SK-N-DZ (cell line): ENCODE data around the gene OLIG3.

Experiments
- DNase-seq: peaks from one replicate; pipeline ENCODE4 v3.0.0-alpha.2; 2015; ENCODE audit warnings: low spot score

The OLIG3 gene

GRCh38 chr6:137496368-137496767 lies 2.2 kb upstream of the OLIG3 start:
- DNase-seq: no peak

DNA sequence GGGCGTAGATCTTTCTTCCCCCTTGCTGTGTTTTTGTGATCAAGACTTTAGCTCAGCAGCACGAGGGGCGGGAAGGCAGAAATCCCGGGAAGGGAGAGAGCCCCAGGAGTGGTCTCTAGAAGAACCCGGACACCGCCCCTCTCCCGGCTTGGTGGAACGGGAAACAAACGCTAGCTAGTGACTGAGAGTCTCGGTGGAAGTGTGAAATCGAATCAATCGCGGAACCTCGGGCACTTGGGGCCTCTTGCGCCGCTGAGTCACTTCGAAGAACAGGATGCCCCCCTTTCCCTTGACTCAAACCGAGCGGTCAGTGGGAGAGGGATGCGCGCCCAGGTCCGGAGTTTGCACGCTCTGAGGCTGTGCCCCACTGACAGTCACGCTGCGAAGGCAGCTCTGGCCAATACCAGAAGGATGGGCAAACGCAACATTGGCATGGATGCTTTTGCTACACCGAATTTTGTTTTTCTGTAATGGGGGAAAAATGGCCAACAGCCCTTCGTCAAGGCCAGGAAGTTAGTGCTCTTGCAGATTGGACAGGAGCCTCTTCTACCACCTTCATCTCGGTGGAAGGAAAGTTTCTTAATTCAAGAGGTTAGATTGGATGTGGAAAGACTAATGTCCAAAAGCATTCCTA lies 1.6 kb upstream of the OLIG3 start:
- DNase-seq: no peak

DNA sequence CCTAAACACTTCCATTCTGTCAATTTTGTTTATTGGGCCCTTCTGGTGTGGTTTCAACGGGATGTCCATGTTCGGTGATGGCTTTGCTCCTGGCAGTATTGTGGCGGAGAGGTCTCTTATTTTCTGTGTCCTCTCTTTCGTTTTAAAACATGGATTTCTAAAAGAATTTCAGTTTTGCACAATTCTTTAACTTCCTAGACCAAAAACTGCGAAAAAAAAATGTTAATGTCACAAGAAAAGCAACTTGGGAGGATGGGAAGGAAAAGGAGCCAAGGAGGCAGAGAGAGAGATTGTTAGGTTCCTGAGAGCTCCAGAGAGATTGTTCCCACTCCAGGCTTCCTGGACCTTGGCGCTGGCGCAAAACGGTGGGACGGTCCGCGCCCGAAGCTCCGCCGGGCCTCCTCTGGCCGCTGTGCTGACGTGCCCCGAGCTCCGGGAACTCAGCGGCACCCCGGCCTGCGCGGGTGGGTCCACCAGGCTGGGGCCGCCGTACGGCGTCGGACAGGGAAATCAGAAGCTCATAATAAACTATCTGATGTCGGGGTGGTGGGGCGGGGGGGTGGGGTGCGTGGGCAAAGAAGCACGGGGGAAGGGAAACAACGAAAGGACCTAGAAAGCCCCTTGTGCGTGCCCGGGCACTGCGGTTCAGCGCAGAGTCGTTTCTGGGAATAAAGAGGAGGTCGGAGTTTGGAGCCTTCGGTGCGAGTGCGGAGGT lies 951 bp upstream of the OLIG3 start:
- DNase-seq: no peak

GRCh38 chr6:137493218-137494038 lies 766 bp downstream of the OLIG3 start:
- no peak for DNase-seq

DNA sequence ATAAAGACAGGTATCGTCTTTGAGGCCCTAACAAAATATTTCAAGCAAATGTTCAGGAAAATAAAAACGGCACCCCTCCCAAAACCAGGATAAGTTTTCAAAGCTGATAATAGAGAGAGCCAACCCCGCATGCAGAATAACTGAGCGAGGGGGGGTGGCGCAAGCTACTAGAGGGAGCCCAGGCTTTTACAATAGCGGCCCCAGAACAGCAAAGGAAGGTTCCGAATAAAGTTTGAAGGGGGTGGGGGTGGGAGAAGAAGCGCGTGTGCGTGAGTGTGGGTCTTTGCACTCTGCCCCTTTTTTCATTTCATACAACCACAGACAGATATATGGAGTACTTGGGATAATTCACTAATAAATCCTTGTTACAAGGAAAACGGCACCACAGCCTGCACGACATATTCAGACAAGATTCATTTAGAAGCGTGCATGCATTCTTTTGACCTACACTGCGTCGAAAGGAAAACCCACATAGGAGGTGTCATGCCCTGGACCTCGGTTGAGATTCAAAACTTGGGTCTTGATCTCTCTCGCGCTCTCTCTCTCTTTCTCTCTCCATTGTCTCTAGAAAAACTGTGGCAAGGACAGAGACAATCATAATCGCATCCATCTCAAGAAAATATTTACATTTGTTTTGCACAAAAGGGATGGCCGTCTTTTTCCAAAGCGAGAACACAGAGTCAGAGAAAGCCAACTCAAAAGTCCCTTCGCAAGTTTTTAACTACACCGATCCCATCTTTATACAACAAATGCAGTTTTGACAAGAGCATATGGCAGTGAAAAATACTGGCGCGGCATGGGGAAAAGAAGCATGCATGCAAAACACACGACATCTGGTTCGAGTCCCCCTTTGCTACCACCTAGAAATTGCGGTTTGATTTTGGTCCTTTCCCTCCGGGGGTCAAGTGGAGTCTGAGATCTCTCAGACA lies 1.6 kb downstream of the OLIG3 start:
- no peak for DNase-seq

- no peak for DNase-seq
Observed at GRCh38 chr6:137491478-137491877, 2.7 kb downstream of the OLIG3 start.

GRCh38 chr6:137490961-137491360 lies 3.2 kb downstream of the OLIG3 start:
- DNase-seq: no peak

GRCh38 chr6:137490006-137490905 lies 3.9 kb downstream of the OLIG3 start:
- no peak for DNase-seq

GRCh38 chr6:137489046-137490005 lies 4.9 kb downstream of the OLIG3 start:
- DNase-seq: no peak

GRCh38 chr6:137488150-137489045 lies 5.8 kb downstream of the OLIG3 start:
- DNase-seq: no peak

- no peak for DNase-seq
Observed at GRCh38 chr6:137487869-137488149, 6.4 kb downstream of the OLIG3 start.

DNA sequence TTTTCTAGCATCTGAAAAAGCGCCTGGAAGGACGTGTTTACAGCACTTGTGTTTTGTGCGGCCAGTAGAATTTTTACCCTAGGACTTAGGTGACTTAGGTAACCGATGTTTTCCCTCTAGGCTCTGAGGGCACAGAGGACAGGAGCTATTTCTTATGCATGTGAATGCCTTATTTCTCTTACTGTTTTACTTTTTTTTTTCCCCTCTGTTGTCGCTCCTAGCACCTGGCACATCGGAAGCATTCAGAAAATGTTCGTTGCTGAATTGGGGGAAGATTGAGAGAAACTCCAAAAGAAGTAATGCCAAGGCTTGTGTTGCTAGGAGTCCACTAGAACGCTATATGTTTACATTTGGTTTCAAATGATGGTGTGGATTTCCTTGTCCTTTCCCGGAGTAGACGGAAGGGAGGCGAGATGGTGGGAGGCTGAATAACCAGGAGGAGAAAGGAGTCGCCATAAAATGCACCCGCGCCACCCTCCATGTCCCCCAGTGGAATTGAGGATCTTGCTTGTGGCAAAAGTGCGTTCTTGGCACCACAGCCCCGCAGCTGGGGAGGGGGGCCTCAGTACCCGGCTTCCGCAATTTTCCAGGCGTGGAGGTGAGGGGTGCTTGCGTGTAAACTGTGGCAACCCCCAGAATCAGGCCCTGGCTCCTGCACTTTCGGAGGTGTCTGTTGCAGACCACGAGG lies 6.9 kb downstream of the OLIG3 start:
- DNase-seq: no peak

DNA sequence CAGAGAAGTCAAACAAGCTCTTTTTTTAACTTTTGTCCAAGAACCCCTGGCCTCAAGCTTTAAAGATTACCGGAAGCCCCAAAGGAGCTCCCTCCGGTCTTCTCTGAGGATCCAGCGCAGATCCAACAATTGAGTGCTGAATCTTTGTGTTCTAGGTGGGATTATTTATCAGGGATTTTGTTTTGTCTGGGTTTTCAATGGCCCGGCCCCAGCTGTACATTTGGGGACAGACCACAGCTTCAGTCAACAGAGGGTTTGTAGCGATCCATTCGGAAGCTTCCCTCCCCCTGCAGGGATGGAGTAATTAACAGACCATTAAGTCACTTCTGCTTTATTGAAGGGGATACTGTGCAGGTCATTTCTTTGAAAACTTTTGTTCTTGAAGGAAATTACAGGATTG lies 7.8 kb downstream of the OLIG3 start:
- no peak for DNase-seq

GRCh38 chr6:137480431-137480830 lies 13.8 kb downstream of the OLIG3 start:
- no peak for DNase-seq

DNA sequence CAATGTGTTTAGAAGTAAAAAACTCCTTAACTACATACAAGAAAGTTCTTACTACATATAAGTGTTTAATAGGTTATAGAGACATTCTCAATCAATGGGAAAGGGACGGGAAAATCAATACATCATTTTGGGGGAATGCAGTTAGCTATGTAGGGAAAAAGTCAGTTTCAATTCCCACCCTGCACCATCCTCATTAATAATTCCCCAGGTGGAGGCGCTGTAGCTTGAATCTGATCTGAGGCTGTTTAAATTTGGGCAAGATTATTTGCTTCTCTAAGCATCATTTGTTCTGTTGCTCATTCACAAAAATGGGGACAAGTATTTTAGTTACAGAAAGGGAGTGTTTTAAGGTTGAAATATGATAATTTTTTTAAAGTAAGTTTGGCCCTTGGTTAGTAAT lies 19.1 kb downstream of the OLIG3 start:
- DNase-seq: no peak

- DNase-seq: no peak
Observed at GRCh38 chr6:137473598-137473997, 20.6 kb downstream of the OLIG3 start.

DNA sequence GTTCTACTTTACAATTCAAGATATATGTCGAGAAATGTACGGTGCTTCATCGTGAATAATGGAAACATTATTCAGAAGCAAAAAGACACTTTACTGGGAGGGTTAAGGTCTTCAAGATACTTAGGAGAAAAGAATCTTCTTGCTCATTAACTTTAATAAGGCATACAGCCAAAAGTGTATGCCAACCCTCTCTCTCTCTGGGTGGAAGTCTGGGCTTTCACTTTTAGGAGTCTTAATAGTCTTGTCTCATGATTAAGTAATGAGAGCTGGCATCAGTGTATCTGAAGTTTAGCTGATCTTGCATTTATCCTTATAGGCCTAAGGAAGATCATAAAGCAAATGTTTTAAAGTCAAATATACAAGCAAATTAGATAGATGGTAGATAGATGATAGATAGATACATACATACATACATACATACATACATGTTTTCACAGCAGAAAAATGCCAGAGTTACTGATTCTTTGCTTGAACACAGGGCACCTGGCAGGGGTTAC lies 21.5 kb downstream of the OLIG3 start:
- DNase-seq: no peak

GRCh38 chr6:137471986-137472385 lies 22.2 kb downstream of the OLIG3 start:
- no peak for DNase-seq
